ENCODE data around the gene SEMA5A.

Gene SEMA5A

DNA sequence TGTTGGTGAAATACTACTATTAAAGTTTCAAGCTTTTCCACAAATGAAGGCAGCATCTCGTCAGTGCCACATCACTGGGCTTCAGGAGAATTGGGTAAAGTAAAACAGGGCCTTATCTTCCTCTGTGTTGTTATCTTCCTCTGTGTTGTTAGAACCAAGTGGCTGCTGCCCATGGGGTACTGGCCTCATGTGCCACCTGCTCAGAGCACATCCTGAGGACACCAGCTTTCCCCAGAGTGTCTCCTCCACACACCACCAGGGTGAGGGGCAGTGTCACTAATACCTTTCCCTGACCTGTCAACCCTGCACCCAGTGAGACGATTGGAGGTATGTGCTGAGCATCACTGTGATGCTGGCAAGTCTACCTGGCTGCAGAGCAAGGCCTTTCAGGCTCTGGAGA, 499.9 kb downstream of the SEMA5A start:
- DNase-seq = no peak

DNA sequence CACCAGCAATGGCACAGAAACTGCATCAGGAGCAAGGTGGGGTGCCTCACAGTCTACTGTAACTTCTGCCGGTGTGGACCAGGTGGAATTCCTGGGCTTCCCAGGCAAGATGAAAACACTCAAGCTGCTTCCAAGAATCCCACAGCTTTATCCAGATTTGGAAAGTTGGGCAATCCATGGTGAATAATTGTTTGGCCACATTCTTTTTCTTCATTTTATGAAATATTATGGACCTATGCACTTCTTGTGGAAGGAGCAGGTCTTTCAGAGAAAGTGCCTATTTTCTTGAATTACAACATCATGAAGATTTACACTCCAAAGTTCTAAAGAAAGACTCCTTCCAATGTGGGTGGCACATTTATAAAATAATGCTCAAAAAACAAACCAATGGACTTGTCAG, 503.6 kb downstream of the SEMA5A start:
- no peak for DNase-seq

DNA sequence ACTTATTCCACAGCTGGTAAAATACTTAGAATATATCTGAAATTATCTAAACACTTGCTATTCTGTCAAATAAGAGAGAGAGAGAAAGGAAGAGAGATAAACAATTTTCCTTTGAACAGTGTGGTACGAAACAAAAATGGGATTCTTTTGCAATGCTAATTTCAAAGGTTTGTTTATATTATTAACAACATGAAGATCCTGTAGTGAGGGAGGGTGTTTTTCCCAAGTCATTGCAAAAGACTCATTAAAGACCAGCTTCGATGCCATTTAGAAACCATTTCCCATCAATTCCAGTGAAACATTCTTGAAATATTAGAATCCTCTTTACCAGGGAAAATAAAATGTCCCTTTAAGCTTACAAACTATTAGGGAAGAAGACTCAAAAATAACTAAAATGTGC, 505.4 kb downstream of the SEMA5A start:
- no peak for DNase-seq

DNA sequence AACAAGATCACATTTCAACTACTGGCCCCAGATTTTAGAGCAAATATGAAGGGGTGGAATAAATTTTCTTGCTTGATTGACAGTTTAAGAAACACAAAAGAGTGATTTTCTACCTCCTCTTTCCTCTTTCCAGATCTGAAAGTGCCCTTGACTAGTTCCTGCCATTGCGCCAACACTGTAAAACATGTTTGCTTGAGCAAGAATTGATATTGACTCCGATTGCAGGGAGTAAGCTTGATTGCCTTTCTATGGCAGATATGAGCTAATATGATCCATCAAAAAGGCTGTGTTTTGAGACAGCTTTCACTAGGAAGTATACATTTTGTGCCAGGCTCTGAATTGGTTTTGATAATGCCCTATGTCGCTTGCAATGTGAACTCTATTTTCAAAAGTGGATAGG, 508.8 kb downstream of the SEMA5A start:
- DNase-seq = no peak

DNA sequence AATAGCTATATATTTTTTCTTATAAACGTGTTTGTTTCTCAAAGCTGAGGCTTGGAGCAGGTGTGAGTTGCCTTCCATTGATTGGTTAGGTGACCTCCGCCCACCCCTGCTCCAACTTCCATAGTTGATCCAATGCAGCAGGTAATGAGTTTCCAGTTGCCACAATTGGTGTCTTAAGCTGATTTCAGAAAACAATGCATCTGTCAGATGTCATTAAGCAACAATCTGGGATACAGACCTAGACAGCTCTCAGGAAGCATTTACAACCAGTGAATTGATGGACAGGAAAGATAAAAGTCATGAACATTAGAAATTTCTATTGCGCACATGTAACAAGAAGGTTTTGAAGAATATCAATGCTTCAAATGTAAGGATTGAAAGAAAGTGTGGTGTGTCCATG, 510.5 kb downstream of the SEMA5A start:
- no peak for DNase-seq

DNA sequence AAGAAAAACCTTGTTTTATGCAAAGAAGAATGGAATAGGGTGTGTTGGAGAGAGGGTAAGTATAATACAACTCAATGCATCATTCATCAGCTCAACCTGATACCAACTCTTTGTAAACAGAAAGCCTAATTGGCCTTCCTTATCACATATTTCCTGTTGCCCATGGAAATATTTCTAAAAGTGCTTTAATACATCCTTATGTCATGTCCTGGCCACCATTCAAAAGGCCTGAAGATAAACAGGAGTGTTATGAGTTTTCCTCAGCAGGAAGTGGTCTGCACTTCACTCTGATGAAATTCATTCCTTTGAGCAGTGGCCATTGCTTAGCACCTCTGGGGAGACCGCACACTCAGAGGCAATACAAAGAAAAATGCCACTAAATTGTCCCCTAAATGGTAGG, 511.2 kb downstream of the SEMA5A start:
- DNase-seq = no peak

DNA sequence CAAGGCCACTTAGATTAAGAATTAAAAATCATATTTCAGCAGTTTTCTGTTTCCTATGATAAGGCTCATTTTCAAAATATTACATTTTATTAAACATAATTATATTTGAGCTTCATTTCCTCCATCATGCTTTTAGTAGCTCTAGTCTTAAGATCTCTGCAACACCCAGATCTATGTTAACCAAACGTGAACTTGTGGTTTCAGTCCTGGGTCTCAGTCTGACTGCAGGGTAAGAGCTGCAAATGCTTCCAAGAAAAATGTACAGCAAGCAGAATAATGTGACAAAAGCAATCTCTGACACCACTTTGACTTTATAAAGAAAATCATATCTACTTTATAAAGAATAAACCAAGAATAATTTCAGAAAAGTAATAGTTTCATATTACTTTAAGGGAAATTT, 512.4 kb downstream of the SEMA5A start:
- no peak for DNase-seq

DNA sequence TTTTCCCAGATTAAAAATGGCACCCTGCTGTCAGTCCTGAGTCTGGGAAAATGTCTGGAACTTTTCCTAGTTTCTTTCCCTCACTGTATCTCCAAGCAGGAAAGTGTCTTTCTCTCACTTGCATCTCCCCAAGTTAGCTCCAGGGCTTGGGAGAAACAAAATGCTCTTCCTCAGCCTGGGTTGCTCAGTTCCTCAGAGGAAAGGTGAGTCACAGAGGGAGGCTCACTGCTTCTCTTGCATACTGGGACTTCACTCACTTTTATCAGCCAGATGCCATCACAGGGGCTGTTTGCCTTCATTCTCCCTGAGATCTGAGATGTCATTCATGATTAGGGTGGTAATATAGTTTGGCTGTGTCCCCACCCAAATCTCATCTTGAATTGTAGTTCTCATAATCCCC, 519.9 kb downstream of the SEMA5A start:
- no peak for DNase-seq

DNA sequence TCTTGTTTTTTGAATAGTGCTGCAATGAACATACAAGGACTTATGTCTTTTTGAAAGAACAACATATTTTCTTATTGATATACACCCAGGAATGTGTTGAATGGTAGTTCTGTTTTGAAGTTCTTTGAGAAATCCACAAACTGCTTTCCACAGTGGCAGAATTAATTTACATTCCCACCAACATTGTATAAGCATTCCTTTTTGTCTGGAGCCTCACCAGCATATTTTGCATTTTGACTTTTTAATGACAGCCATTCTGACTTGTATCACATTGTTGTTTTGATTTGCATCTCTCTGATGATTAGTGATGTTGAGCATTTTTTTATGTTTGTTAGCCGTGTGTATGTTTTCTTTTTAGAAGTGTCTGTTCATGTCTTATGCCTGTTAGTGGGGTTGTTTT, 524.9 kb downstream of the SEMA5A start:
- no peak for DNase-seq

DNA sequence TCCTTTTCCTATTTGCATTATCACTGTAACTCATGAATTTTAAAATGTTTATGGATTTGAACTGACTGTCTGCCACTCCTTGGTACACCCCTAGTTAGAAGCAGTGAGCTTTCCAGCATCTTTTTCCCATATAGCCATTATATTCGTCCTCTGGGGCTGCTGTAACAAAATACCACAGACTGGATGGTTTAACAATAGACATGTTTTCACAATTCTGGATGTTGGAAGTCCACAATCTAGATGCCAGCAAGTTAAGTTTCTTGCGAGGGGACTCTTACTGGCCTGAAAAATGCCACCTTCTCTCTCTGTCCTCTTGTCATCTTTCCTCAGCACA, 530.0 kb downstream of the SEMA5A start:
- no peak for DNase-seq

DNA sequence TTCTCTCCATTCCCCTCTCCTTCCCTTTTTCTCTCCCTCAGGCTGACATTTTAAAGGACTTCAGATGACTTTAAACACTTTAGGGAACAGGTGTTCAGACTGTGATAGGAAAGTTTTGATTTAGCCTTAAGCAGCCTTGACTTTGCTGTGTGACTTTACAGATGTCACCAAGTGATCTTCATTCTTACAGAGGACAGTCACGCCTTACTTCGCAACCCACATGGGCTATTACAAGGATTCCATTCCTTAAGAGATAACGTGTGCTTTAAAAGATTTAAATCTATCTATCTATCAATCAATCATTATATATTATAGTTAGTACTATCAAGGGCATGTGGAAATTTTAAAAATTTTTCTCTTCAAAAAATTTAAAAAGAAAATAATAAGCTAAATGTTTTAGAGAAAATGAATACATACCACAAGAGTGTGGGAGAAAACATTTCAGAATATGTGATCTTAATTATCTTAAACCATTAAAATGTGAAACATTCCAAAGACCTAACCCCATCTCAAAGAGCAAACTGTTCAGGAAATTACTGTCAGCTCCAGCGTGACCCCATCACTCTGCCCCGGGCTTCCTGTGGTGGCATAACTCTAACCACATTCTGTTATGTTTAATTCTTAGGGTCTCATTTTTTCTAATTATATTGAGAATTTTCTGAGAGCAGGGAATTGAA, 530.5 kb downstream of the SEMA5A start:
- no peak for DNase-seq

DNA sequence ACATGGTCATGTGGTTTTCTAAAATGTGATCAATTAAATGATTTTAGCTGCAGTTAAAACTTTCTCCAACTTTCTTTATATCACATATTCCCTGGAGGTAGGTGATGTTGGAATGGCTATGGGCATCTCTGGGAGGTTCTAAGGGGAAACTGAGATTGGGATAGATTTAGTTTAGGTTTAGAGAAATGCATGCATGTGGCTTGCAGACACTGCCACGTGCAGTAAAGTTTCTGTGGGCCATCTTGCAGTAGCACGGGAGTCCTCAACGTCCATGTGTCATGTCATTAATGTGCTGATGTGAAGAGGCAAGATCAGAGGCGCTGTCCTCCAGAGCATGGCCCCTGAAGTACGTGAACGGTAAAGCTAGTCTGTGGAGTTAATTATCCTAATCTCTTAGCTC, 532.7 kb downstream of the SEMA5A start:
- DNase-seq = no peak

DNA sequence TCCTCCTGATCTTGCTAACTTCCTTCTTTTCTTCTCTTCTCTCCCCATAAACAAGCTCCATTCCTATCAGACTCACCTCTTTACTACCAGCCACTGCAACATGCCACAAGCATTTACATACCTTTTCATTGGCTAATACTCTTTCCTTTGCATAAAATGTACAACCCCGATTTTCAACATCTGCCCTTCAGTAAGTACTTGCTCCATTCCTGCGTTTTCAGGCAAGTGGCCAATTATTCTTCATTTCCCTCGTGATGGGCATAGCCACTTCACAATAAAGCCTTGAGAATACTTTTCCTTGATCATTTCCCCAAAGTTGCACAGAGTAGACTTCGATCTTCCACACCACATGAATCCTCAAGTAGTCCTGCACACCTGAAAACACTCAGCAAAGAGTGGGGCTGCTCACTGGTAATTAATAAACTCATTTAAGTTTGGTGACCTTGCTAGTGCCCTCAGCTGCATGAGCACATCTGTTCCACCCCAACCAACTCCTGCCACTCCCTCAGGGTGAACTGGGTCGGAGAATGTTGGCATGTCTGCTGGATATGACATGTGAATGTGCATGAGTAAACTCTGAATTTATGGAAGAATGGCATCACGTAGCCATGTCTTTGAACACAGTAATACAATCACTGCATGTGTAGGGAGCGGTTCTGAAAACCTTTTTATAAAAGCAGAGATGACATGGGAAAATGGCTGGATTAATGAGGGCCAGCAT, 535.8 kb downstream of the SEMA5A start:
- no peak for DNase-seq

DNA sequence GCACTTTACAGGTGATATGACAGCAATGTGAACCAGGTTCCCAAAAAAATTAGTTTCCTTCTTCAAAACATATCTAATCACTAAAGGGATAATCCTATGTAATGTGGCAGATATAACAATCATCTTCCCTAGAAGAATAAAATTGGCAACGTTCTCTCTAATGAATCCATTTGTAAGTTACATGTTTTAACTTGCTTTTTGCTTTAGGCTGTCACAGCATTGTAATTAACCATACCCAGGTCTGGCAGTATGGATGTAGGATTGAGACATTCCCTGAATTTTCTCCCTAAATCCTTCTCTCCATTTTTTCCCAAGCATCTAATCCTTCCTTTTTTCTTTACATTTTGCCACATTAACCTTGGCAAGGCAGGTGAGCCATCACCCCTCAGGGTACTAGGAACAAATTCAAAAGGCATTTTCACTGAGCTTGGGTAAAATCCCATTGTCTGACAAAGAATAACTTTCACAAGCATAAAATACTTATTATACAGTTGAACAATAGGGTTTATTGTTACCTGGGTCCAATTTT, 548.3 kb downstream of the SEMA5A start:
- DNase-seq = no peak

DNA sequence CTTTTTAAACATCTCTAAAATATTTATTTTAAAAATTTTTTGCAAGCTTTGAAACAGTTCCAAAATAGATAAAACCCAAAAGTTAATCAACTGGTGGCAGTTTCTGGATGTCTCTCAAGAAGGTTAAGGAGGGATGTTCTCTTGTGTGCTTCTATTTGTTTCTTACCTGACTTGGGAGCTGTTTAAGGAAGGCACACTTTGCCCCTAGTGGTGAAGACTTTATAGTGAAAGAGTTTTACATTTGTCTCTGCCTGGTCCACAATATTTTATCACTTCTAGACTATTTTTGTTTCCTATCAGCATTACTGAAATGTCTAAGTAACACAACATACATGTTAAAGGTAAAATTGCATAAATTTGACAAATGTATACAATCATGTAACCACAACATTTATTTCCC, 552.8 kb downstream of the SEMA5A start:
- no peak for DNase-seq
